Fibroblast of skin of abdomen (primary cell): Measurements from ENCODE around the gene PLB1.
A peak's percentile ranks its signal among the peaks of the same experiment; 100 is the strongest.

Experiments
- DNase-seq: peaks from one replicate; pipeline ENCODE4 v3.0.0-alpha.2; 2013

Gene PLB1

GRCh38 chr2:28565720-28566295, 69.9 kb downstream of the PLB1 start:
- no peak for DNase-seq

GRCh38 chr2:28566521-28567041, 70.7 kb downstream of the PLB1 start:
- peak; percentile 77 for DNase-seq

- DNase-seq = no peak
Observed at GRCh38 chr2:28567061-28567471, 71.2 kb downstream of the PLB1 start.

- DNase-seq = no peak
Observed at GRCh38 chr2:28568036-28568435, 72.2 kb downstream of the PLB1 start.

GRCh38 chr2:28568533-28568932, 72.7 kb downstream of the PLB1 start:
- DNase-seq = no peak

- DNase-seq = no peak
Observed at GRCh38 chr2:28570431-28570830, 74.6 kb downstream of the PLB1 start.

- no peak for DNase-seq
Observed at GRCh38 chr2:28576714-28577113, 80.9 kb downstream of the PLB1 start.

GRCh38 chr2:28577791-28578680, 82.2 kb downstream of the PLB1 start:
- no peak for DNase-seq

- no peak for DNase-seq
Observed at GRCh38 chr2:28578774-28579173, 82.9 kb downstream of the PLB1 start.

- no peak for DNase-seq
Observed at GRCh38 chr2:28579606-28580005, 83.7 kb downstream of the PLB1 start.

- peak; percentile 9 for DNase-seq
Observed at GRCh38 chr2:28580078-28580477, 84.2 kb downstream of the PLB1 start.

GRCh38 chr2:28581312-28581711, 85.5 kb downstream of the PLB1 start:
- DNase-seq = no peak

GRCh38 chr2:28582152-28582551, 86.3 kb downstream of the PLB1 start:
- no peak for DNase-seq

GRCh38 chr2:28582595-28582994, 86.7 kb downstream of the PLB1 start:
- no peak for DNase-seq

- peak; percentile 91 for DNase-seq
Observed at GRCh38 chr2:28583899-28584553, 88.2 kb downstream of the PLB1 start.

- DNase-seq = no peak
Observed at GRCh38 chr2:28586867-28587266, 91.0 kb downstream of the PLB1 start.

- no peak for DNase-seq
Observed at GRCh38 chr2:28587526-28588291, 91.8 kb downstream of the PLB1 start.

- DNase-seq = no peak
Observed at GRCh38 chr2:28588292-28588670, 92.4 kb downstream of the PLB1 start.

- DNase-seq = no peak
Observed at GRCh38 chr2:28589746-28590463, 94.0 kb downstream of the PLB1 start.

GRCh38 chr2:28590496-28591301, 94.8 kb downstream of the PLB1 start:
- no peak for DNase-seq

GRCh38 chr2:28591711-28592335, 96.0 kb downstream of the PLB1 start:
- DNase-seq = no peak
